A549 (cell line): Measurements from ENCODE around the gene HIC1. TPM values are rescaled to one million over a fixed set of nuclear protein-coding genes. Genes with fewer than 3 reads are reported as not detected.

Experiments used
- ATAC-seq, 2 experiments: fragments of 200-7000 bp in 1 of 2; fragments of >200 bp in 1 of 2; cut with Nextera tagmentation in 1 of 2; cut with Tn5 transposase in 1 of 2; 3 replicates each; pipeline versions ENCODE4 v1.8.0 to v1.9.1; 2018 to 2020; ENCODE audit warnings: mild to moderate bottlenecking in 1 of 2, moderate library complexity in 1 of 2
- CTCF ChIA-PET: fragments of 300-600 bp; sonication (Branson Sonifier 250); formaldehyde crosslinking; extraction: SDS; loops from one replicate; lab custom pipeline; 2021; ENCODE audit warnings: antibody characterized with exemption, inconsistent platforms; lab: Yijun Ruan, JAX
- POLR2A ChIA-PET: fragments of 350-600 bp; formaldehyde crosslinking; extraction: SDS; loops from one replicate; lab custom pipeline; 2021; ENCODE audit warnings: antibody characterized with exemption, inconsistent platforms; lab: Yijun Ruan, JAX
- DNase-seq, 2 experiments: peaks; one replicate each; pipeline versions ENCODE4 v3.0.0 to v3.0.0-alpha.2; 2011 to 2016; ENCODE audit warnings: low read depth in 1 of 2, low spot score in 1 of 2
- FAIRE-seq: peaks from 2 replicates; lab custom pipeline; 2011; peaks lifted over from hg19 to GRCh38; lab: Jason Lieb, UNC
- H3K27ac ChIP-seq, 2 experiments: fragments of >200 bp; sonication (Bioruptor Twin); formaldehyde crosslinking; 3 replicates each; pipeline ENCODE4 v1.5.1; 2016 to 2017
- H3K4me1 ChIP-seq: fragments of >200 bp; sonication (Bioruptor Twin); formaldehyde crosslinking; 3 replicates; pipeline ENCODE4 v1.6.1; 2016
- H3K4me2 ChIP-seq: fragments of >200 bp; sonication (Bioruptor Twin); formaldehyde crosslinking; 3 replicates; pipeline ENCODE4 v1.6.1; 2016
- H3K4me3 ChIP-seq: fragments of >200 bp; sonication (Bioruptor Twin); formaldehyde crosslinking; 3 replicates; pipeline ENCODE4 v1.5.1; 2016
- H3K9me3 ChIP-seq: fragments of >200 bp; sonication (Bioruptor Twin); formaldehyde crosslinking; 3 replicates; pipeline ENCODE4 v1.6.1; 2016
- CBX2 ChIP-seq: fragments of 200-600 bp; sonication (generic); IDR thresholded peaks from 2 replicates; pipeline ENCODE4 v1.6.1; 2016; ENCODE audit warnings: low read depth, mild to moderate bottlenecking, borderline replicate concordance
- CEBPB ChIP-seq, 2 experiments: fragments of >200 bp in 1 of 2; sonication (Bioruptor Twin) in 1 of 2; formaldehyde crosslinking in 1 of 2; IDR thresholded peaks; 2 replicates each; pipeline ENCODE4 v1.6.1; 2012 to 2016
- EHF ChIP-seq: fragments of 250-450 bp; sonication (Bioruptor Pico); IDR thresholded peaks from 2 replicates; pipeline ENCODE4 v1.5.0; 2020; ENCODE audit warnings: mild to moderate bottlenecking
- HDAC2 ChIP-seq: fragments of 200-600 bp; sonication (generic); IDR thresholded peaks from 2 replicates; pipeline ENCODE4 v1.6.1; 2016
- HMGXB4 ChIP-seq: fragments of 250-450 bp; sonication (Bioruptor Pico); IDR thresholded peaks from 2 replicates; pipeline ENCODE4 v1.5.0; 2021; ENCODE audit warnings: mild to moderate bottlenecking, moderate library complexity, borderline replicate concordance
- MAZ ChIP-seq: fragments of 150-350 bp; IDR thresholded peaks from 2 replicates; pipeline ENCODE4 v1.6.1; 2014; ENCODE audit warnings: antibody characterized with exemption, low read depth, low read length, borderline replicate concordance
- MYC ChIP-seq: IDR thresholded peaks from 2 replicates; pipeline ENCODE4 v1.6.1; 2012; ENCODE audit warnings: mild to moderate bottlenecking, inconsistent platforms, low read length, improper control_type of control experiment, borderline replicate concordance
- NPAS2 ChIP-seq: fragments of 250-450 bp; sonication (Bioruptor Pico); IDR thresholded peaks from 2 replicates; pipeline ENCODE4 v1.8.0; 2022; ENCODE audit warnings: mild to moderate bottlenecking, moderate library complexity, borderline replicate concordance
- POLR2AphosphoS2 ChIP-seq: conservative IDR thresholded peaks from 2 replicates; pipeline ENCODE4 v1.6.1; 2012; ENCODE audit warnings: low read length, improper control_type of control experiment, inconsistent platforms
- RARB ChIP-seq: fragments of 250-450 bp; sonication (Bioruptor Pico); IDR thresholded peaks from 2 replicates; pipeline ENCODE4 v1.8.0; 2021; ENCODE audit warnings: mild to moderate bottlenecking, moderate library complexity
- RFX5 ChIP-seq: fragments of 450-650 bp; IDR thresholded peaks from 2 replicates; pipeline ENCODE4 v1.7.1; 2014; ENCODE audit warnings: antibody characterized with exemption, mild to moderate bottlenecking, moderate library complexity
- RNF2 ChIP-seq: fragments of 200-600 bp; sonication (generic); IDR thresholded peaks from 2 replicates; pipeline ENCODE4 v1.6.1; 2016; ENCODE audit warnings: low read depth, mild to moderate bottlenecking, antibody characterized with exemption, moderate library complexity, borderline replicate concordance
- SMC3 ChIP-seq: fragments of >200 bp; sonication (Bioruptor Twin); formaldehyde crosslinking; IDR thresholded peaks from 3 replicates; pipeline ENCODE4 v1.6.1; 2018; ENCODE audit warnings: inconsistent platforms
- ZSCAN20 ChIP-seq: fragments of 250-450 bp; sonication (Bioruptor Pico); IDR thresholded peaks from 2 replicates; pipeline ENCODE4 v1.8.0; 2022; ENCODE audit warnings: mild to moderate bottlenecking, moderate library complexity
- WGBS: methylation state at CpG from one replicate; pipeline ENCODE4 v1.1.6; 2017; ENCODE audit errors: missing lambda C conversion rate; 5-methylcytosine and 5-hydroxymethylcytosine counted together
- polyA plus RNA-seq, 4 experiments: library from polyadenylated mRNA; depleted of rRNA in 3 of 4; stranded (reverse); fragments of >200 nt; fragmentation: RNase III in 1 of 4; extraction: RNeasy Plus Mini Kit Qiagen cat#74134 plus additional on column Dnase treatment in 1 of 4; gene quantifications; 2 replicates in 3 of 4; 3 replicates in 1 of 4; pipeline ENCODE4 v1.2.3, GENCODE V29; 2011 to 2017
- TF ChIP-seq, protein P1 (sequence below): fragments of >200 bp; sonication (Bioruptor Twin); formaldehyde crosslinking; IDR thresholded peaks from 3 replicates; pipeline ENCODE4 v1.5.1; 2016
- TF ChIP-seq, protein P2 (sequence below): IDR thresholded peaks from 2 replicates; pipeline ENCODE4 v1.6.1; 2012
- TF ChIP-seq, protein P3 (sequence below): fragments of 450-650 bp; IDR thresholded peaks from 2 replicates; pipeline ENCODE4 v1.6.1; 2014; ENCODE audit warnings: antibody characterized with exemption

The HIC1 gene
- polyA plus RNA-seq, 2 of the 4 experiments (the other 2 are of a cell fraction) = 0.13 to 1.3 TPM

DNA sequence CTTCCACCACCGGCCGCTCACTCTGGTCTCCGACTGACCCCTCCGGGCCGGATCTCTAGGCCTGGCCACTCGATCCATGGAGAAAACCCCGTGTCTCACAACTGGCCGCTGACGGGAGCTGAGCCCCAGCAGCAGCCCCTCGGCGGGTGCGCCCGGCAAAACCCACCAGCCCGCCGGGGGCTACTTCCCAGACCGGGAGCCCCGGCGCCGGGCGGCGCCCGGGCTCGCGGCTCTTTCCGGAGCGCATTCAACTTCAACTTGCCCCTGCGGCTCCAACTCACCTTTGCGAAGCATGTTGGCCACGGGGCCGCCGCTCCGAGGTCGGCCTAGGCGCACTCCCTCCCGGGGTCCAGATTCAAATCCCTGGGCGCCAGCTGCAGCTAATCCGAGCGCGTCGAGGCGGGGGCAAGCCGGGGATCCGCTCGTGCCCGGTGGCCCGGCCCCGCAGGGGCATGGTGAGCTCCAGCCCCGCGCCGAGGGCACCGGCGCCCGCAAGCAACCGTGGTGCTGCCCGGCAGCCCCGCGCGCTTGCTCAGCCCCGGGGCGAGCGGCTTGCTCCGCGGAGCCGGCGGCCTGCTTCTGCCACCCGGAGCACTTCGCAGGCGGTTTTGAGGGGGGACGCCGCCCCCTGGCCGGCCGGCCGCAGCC, 30.2 kb upstream of the HIC1 start:
- H3K27ac ChIP-seq = peak overlapping the region; percentile 44 to 78; a peak in 5 of 6 replicates
- ATAC-seq (peak; percentile 4 to 11; a peak in 3 of 6 replicates), DNase-seq (peak in 1 of 2 experiments; percentile 44), FAIRE-seq (no peak)
- H3K4me3 ChIP-seq = peak overlapping the region; percentile 43
- CTCF ChIA-PET = interaction anchor here (0.6 to 17.0 kb wide), 37 partner anchors 7 to 304 kb away, joined by 3 to 420 read pairs (median 11); partner anchors contain the start of gene OVCA2
- peaks cover 14% of the 10 kb centered on the region for H3K4me1 ChIP-seq
- under 1% methylated on average over 35 of the region's 73 CpGs for WGBS
- TF ChIP-seq CEBPB (IDR thresholded peaks at IDR 0.05) (no peak), CBX2 (no peak), HDAC2 (no peak)
- TF ChIP-seq, protein P1, sequence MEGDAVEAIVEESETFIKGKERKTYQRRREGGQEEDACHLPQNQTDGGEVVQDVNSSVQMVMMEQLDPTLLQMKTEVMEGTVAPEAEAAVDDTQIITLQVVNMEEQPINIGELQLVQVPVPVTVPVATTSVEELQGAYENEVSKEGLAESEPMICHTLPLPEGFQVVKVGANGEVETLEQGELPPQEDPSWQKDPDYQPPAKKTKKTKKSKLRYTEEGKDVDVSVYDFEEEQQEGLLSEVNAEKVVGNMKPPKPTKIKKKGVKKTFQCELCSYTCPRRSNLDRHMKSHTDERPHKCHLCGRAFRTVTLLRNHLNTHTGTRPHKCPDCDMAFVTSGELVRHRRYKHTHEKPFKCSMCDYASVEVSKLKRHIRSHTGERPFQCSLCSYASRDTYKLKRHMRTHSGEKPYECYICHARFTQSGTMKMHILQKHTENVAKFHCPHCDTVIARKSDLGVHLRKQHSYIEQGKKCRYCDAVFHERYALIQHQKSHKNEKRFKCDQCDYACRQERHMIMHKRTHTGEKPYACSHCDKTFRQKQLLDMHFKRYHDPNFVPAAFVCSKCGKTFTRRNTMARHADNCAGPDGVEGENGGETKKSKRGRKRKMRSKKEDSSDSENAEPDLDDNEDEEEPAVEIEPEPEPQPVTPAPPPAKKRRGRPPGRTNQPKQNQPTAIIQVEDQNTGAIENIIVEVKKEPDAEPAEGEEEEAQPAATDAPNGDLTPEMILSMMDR = no peak
- H3K9me3 ChIP-seq = no peaks in the 10 kb centered on the region
- POLR2A ChIA-PET = interaction anchor here (1.6 to 3.3 kb wide), 3 partner anchors 26 to 308 kb away, joined by 5 to 23 read pairs (median 15); no protein-coding TSS in a partner anchor
- H3K4me2 ChIP-seq = peak overlapping the region; percentile 96

DNA sequence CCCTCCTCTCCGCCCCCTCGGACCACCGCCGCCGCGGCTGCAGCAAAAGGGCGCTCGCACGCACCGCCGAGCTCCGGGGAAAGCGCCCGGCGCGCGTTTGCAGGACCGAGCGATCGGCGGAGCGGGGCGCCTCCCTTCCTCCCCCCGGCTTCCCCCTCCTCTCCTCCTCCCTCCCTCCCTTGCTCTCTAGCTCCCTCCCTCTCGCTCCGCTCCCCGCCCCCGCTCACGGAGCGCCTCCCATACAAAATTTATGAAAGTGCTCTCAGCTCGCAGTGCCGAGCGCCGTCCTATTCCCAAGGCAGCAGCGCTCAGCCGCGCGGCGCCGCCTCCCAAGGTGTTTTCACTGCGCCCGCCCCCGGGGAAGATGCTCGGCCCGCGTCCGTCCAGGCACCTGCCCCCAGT, 29.7 kb upstream of the HIC1 start, which contains the start of gene RTN4RL1:
Gene RTN4RL1, minus strand, starts transcription at position 115 of the 402 bp plus-strand sequence. CDS start 469 bp downstream, outside the sequence.
- Histone ChIP-seq H3K4me2 (peak within 1 kb of the TSS; percentile 96), H3K4me1 (peaks cover 14% of the 10 kb centered on the region), H3K9me3 (no peaks in the 10 kb centered on the region), H3K27ac (peak within 1 kb of the TSS; percentile 44 to 78; a peak in 5 of 6 replicates), H3K4me3 (peak within 1 kb of the TSS; percentile 43)
- ATAC-seq (peak; percentile 25 to 45), DNase-seq (peak; percentile 80), FAIRE-seq (no peak)
- 2% methylated on average over 20 of the region's 47 CpGs for WGBS
- CTCF ChIA-PET = interaction anchor here (0.6 to 17.0 kb wide), 46 partner anchors 7 to 746 kb away, joined by 3 to 420 read pairs (median 8); partner anchors contain the start of genes OVCA2, RILP and TRARG1
- TF ChIP-seq, protein P2, sequence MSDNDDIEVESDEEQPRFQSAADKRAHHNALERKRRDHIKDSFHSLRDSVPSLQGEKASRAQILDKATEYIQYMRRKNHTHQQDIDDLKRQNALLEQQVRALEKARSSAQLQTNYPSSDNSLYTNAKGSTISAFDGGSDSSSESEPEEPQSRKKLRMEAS = no peak; the same call in 1 of the 2 replicates
- no peak for TF ChIP-seq POLR2AphosphoS2
- no peak for TF ChIP-seq CBX2
- 0 out of 2 replicates have a peak, but pooled peaks have one; percentile 17 for TF ChIP-seq RNF2
- TF ChIP-seq RFX5 = no peak
- no peak for TF ChIP-seq EHF (CRISPR knock-in tag)
- TF ChIP-seq, protein P3, sequence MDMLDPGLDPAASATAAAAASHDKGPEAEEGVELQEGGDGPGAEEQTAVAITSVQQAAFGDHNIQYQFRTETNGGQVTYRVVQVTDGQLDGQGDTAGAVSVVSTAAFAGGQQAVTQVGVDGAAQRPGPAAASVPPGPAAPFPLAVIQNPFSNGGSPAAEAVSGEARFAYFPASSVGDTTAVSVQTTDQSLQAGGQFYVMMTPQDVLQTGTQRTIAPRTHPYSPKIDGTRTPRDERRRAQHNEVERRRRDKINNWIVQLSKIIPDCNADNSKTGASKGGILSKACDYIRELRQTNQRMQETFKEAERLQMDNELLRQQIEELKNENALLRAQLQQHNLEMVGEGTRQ = no peak
- TF ChIP-seq SMC3 = no peak
- no peak for TF ChIP-seq MYC
- no peak for TF ChIP-seq HMGXB4 (CRISPR knock-in tag)
- no peak for TF ChIP-seq ZSCAN20 (CRISPR knock-in tag)
- TF ChIP-seq RARB (CRISPR knock-in tag) = no peak
- no peak for TF ChIP-seq NPAS2 (CRISPR knock-in tag)
- 0 out of 2 replicates have a peak, but pooled peaks have one; percentile 16 for TF ChIP-seq MAZ
- TF ChIP-seq, all 56 proteins: peak for 2
- POLR2A ChIA-PET = interaction anchor here (0.6 to 3.3 kb wide), 4 partner anchors 27 to 1318 kb away, joined by 3 to 23 read pairs (median 10); no protein-coding TSS in a partner anchor
